ENCODE data around the gene ACIN1. TPM values are rescaled to one million over a fixed set of nuclear protein-coding genes. Genes with fewer than 3 reads are reported as not detected.
A peak's percentile ranks its signal among the peaks of the same experiment; 100 is the strongest.

Gene ACIN1
- total RNA-seq, 1 donor from 2014 or later, result 184 TPM

GRCh38 chr14:23118506-23119362 is 23.8 kb upstream of the ACIN1 start, which contains the start of gene CEBPE:
Gene CEBPE, minus strand, starts transcription at chr14:23119255. Its CDS starts 164 bp downstream, at chr14:23119091.
- H2AFZ ChIP-seq (replicated peaks), result peak within 1 kb of the TSS; percentile 99

DNA sequence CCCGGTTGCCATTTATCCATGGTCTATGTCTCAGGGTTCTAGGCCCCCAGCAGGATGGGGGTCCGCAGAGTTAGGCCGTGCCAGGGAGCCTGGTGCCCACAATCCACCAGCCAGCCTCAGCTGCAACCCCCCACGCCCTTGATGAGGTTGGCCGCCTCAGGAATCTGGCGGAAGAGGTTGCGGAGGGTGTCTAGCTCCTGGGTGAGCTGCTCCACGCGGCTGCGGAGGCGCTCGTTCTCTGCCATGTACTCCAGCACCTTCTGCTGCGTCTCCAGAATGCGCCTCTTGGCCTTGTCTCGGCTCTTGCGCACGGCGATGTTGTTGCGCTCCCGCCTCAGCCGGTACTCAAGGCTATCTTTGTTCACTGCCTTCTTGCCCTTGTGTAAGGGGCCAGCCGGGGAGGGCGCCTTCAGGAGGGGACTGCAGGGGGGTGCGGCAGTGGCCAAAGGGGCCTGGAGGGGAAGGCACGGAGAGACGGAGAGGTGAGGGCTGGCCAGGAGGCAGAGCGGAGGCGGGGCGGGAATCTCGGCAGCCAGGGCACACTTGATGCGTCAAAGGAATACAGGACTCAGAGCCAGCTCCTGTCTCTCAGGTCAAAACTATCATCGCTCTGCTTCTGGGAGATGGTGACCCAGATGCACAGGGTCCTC is 22.6 kb upstream of the ACIN1 start:
- H3K4me3 ChIP-seq, result no peak overlapping the region
- no peak for DNase-seq (ENCODE audit: low spot score)
- no peak overlapping the region for H3K9ac ChIP-seq
- Mint-ChIP-seq H3K4me3 (no peak overlapping the region), H3K27ac (peak overlapping the region; percentile 30), H3K27me3 (ENCODE audit: insufficient read depth, low read depth) (peaks cover 6% of the 10 kb centered on the region), H3K4me1 (peaks cover 44% of the 10 kb centered on the region), H3K36me3 (no peaks in the 10 kb centered on the region), H3K9me3 (no peaks in the 10 kb centered on the region)
- H3K79me2 ChIP-seq (ENCODE audit: low read depth), result no peaks in the 10 kb centered on the region
- peaks cover 12% of the 10 kb centered on the region for H3F3A ChIP-seq (ENCODE audit: low read depth)
- no peaks in the 10 kb centered on the region for H3K27me3 ChIP-seq
- H2AFZ ChIP-seq (replicated peaks), result no peak overlapping the region
- H3K4me1 ChIP-seq, result peaks cover 27% of the 10 kb centered on the region
- H3K36me3 ChIP-seq, result no peaks in the 10 kb centered on the region
- H3K9me3 ChIP-seq (ENCODE audit: low read depth), result no peaks in the 10 kb centered on the region
- H3K4me2 ChIP-seq, result no peak overlapping the region
- H3K27ac ChIP-seq, result no peak overlapping the region
- H4K20me1 ChIP-seq (ENCODE audit: low read depth), result no peaks in the 10 kb centered on the region
- no peak for TF ChIP-seq EZH2phosphoT487 (IDR thresholded peaks at IDR 0.05)
- no peak for TF ChIP-seq EZH2 (IDR thresholded peaks at IDR 0.05)
- TF ChIP-seq, protein P1, sequence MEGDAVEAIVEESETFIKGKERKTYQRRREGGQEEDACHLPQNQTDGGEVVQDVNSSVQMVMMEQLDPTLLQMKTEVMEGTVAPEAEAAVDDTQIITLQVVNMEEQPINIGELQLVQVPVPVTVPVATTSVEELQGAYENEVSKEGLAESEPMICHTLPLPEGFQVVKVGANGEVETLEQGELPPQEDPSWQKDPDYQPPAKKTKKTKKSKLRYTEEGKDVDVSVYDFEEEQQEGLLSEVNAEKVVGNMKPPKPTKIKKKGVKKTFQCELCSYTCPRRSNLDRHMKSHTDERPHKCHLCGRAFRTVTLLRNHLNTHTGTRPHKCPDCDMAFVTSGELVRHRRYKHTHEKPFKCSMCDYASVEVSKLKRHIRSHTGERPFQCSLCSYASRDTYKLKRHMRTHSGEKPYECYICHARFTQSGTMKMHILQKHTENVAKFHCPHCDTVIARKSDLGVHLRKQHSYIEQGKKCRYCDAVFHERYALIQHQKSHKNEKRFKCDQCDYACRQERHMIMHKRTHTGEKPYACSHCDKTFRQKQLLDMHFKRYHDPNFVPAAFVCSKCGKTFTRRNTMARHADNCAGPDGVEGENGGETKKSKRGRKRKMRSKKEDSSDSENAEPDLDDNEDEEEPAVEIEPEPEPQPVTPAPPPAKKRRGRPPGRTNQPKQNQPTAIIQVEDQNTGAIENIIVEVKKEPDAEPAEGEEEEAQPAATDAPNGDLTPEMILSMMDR (IDR thresholded peaks at IDR 0.05), result no peak

More at GRCh38 chr14:23118506-23119362, 23.8 kb upstream of the ACIN1 start, which contains the start of gene CEBPE:
- Histone ChIP-seq H3K4me3 (no peak within 1 kb of the TSS), H3K27me3 (no peaks in the 10 kb centered on the region), H3K4me1 (peaks cover 18% of the 10 kb centered on the region), H3K4me2 (no peak within 1 kb of the TSS), H3K79me2 (ENCODE audit: low read depth) (no peaks in the 10 kb centered on the region), H3K9me3 (ENCODE audit: low read depth) (no peaks in the 10 kb centered on the region), H3K27ac (peak within 1 kb of the TSS; percentile 29), H4K20me1 (ENCODE audit: low read depth) (no peaks in the 10 kb centered on the region), H3K9ac (no peak within 1 kb of the TSS), H3F3A (ENCODE audit: low read depth) (peaks cover 13% of the 10 kb centered on the region), H3K36me3 (no peaks in the 10 kb centered on the region)
- Mint-ChIP-seq H3K27ac (peak within 1 kb of the TSS; percentile 50), H3K4me1 (peaks cover 49% of the 10 kb centered on the region), H3K4me3 (peak within 1 kb of the TSS; percentile 52), H3K27me3 (ENCODE audit: insufficient read depth, low read depth) (peaks cover 6% of the 10 kb centered on the region), H3K9me3 (no peaks in the 10 kb centered on the region), H3K36me3 (no peaks in the 10 kb centered on the region)
- DNase-seq (ENCODE audit: low spot score), result no peak
- TF ChIP-seq EZH2 (IDR thresholded peaks at IDR 0.05), result no peak
- TF ChIP-seq, protein P1 (IDR thresholded peaks at IDR 0.05), result no peak
- TF ChIP-seq EZH2phosphoT487 (IDR thresholded peaks at IDR 0.05), result no peak

- Histone ChIP-seq H3F3A (ENCODE audit: low read depth) (peaks cover 6% of the 10 kb centered on the region), H3K36me3 (no peaks in the 10 kb centered on the region), H3K9ac (no peak overlapping the region), H3K79me2 (ENCODE audit: low read depth) (no peaks in the 10 kb centered on the region), H3K27me3 (peaks cover 10% of the 10 kb centered on the region), H4K20me1 (ENCODE audit: low read depth) (no peaks in the 10 kb centered on the region), H2AFZ (replicated peaks) (no peak overlapping the region), H3K9me3 (ENCODE audit: low read depth) (no peaks in the 10 kb centered on the region), H3K27ac (no peak overlapping the region), H3K4me3 (no peak overlapping the region), H3K4me1 (peaks cover 25% of the 10 kb centered on the region), H3K4me2 (no peak overlapping the region)
- TF ChIP-seq EZH2phosphoT487 (IDR thresholded peaks at IDR 0.05) (no peak), EZH2 (IDR thresholded peaks at IDR 0.05) (no peak)
- Mint-ChIP-seq H3K27ac (no peak overlapping the region), H3K27me3 (ENCODE audit: insufficient read depth, low read depth) (peaks cover 6% of the 10 kb centered on the region), H3K4me1 (peaks cover 29% of the 10 kb centered on the region), H3K36me3 (no peaks in the 10 kb centered on the region), H3K9me3 (no peaks in the 10 kb centered on the region), H3K4me3 (no peak overlapping the region)
- DNase-seq (ENCODE audit: low spot score), result no peak
Measured at GRCh38 chr14:23115918-23116317, 21.0 kb upstream of the ACIN1 start.

Data from neural progenitor cell (in vitro differentiated cells).